Measurements from ENCODE around the gene R3HDM4.
A peak's percentile ranks its signal among the peaks of the same experiment; 100 is the strongest.
"Not testable (repeated sequence)": the region's sequence is repeated elsewhere in the genome, so short reads cannot be mapped to it uniquely, and the experiment has no call there.

Gene R3HDM4

GRCh38 chr19:913080-913748 is at the start of gene R3HDM4:
TSS of gene R3HDM4 (minus strand) at chr19:913219. CDS start at chr19:913157, 62 bp downstream.
- peak; percentile 64 to 73 for DNase-seq (ENCODE audit: low read depth in 2 of 2)

GRCh38 chr19:961866-962620 is 49.0 kb upstream of the R3HDM4 start:
- no peak for DNase-seq (ENCODE audit: low read depth in 2 of 2)

GRCh38 chr19:960601-960938 is 47.6 kb upstream of the R3HDM4 start:
- DNase-seq (ENCODE audit: low read depth in 2 of 2) = no peak

GRCh38 chr19:960020-960419 is 47.0 kb upstream of the R3HDM4 start:
- no peak for DNase-seq (ENCODE audit: low read depth in 2 of 2)

- peak in 1 of 2 donors; percentile 10 for DNase-seq (ENCODE audit: low read depth in 2 of 2)
Observed at GRCh38 chr19:958967-959855, 46.2 kb upstream of the R3HDM4 start.

GRCh38 chr19:957578-957977 is 44.6 kb upstream of the R3HDM4 start:
- not testable (repeated sequence) for DNase-seq (ENCODE audit: low read depth in 2 of 2)

- no peak for DNase-seq (ENCODE audit: low read depth in 2 of 2)
Observed at GRCh38 chr19:956766-957440, 43.9 kb upstream of the R3HDM4 start.

- DNase-seq (ENCODE audit: low read depth in 2 of 2) = no peak
Observed at GRCh38 chr19:955803-956765, 43.1 kb upstream of the R3HDM4 start.

- DNase-seq (ENCODE audit: low read depth in 2 of 2) = no peak
Observed at GRCh38 chr19:954672-955494, 41.9 kb upstream of the R3HDM4 start.

GRCh38 chr19:954272-954671 is 41.3 kb upstream of the R3HDM4 start:
- no peak for DNase-seq (ENCODE audit: low read depth in 2 of 2)

- DNase-seq (ENCODE audit: low read depth in 2 of 2) = no peak
Observed at GRCh38 chr19:953445-954271, 40.6 kb upstream of the R3HDM4 start.

GRCh38 chr19:952680-953444 is 39.8 kb upstream of the R3HDM4 start:
- no peak for DNase-seq (ENCODE audit: low read depth in 2 of 2)

GRCh38 chr19:952049-952679 is 39.1 kb upstream of the R3HDM4 start:
- no peak for DNase-seq (ENCODE audit: low read depth in 2 of 2)

GRCh38 chr19:950352-951066 is 37.5 kb upstream of the R3HDM4 start:
- no peak for DNase-seq (ENCODE audit: low read depth in 2 of 2)

GRCh38 chr19:948842-949496 is 36.0 kb upstream of the R3HDM4 start:
- DNase-seq (ENCODE audit: low read depth in 2 of 2) = no peak
